HG02885 (cell line): ENCODE results near the gene LMF2.

Experiments used
- ATAC-seq: cut with Tn5 transposase; IDR thresholded peaks from one replicate; pipeline ENCODE4 v1.9.1; 2021; ENCODE audit warnings: mild to moderate bottlenecking; ENCODE audit not compliant: unreplicated experiment, poor library complexity

LMF2 gene

DNA sequence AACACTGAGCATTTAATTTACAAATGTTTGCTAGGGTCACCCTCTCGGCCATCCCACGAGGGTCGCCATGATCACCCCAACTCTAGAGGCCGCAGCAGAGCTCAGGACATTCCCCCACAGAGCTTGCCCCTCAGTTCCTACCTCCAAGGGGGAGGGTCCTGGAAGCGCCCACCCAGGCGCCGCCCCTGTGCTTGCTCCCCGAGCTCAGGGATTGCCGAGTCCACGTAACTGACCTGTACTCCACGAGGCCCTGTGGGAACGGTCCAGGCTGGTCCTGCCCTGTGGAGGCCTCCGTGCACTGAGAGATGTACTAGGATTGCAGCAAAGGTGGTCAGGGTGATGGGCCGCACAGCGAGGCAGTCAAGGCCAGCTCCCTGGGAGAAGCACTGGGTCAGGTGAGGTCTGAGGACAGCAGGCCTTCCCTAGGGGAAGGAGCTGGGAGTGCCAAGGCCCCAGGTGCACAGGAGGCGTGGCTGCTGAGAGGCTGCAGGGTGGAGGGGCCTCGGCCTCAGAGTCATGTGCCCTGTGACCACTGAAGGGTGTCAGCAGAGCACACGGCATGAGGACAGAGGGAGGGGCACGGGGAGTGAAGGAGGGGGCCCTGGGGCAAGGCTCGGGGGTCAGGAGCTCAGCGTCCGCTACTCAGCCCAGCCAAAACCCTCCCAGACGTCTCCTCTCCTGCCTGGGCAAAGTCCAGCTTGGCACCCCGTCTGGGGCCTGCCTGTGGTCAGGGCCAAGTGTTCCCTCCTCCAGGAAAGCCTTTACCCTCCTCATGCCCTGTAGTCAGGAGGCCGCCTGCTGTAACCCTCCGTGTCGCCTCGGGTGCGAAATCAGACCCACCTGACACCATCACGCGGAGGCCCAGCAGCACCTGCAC is 23.3 kb downstream of the LMF2 start:
- ATAC-seq = no peak

DNA sequence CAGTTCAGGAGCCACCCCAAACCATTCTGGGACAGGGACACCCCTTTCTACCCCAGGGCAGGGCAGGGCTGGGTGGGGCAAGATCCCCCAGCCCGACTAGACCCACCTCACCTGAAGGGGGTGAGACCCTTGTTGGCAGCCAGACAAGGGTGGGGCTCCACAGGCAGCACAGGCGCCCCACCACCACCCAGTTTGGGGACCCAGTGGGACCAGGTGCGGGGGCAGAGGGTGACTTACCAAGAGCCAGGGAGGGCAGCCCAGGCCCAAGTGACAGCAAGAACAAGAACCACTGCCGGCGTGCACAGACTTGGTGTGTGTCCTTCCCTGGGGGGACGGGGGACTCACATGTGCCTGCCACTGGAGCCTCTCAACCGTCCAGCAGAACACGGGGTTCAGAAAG is 23.9 kb downstream of the LMF2 start:
- ATAC-seq = no peak

DNA sequence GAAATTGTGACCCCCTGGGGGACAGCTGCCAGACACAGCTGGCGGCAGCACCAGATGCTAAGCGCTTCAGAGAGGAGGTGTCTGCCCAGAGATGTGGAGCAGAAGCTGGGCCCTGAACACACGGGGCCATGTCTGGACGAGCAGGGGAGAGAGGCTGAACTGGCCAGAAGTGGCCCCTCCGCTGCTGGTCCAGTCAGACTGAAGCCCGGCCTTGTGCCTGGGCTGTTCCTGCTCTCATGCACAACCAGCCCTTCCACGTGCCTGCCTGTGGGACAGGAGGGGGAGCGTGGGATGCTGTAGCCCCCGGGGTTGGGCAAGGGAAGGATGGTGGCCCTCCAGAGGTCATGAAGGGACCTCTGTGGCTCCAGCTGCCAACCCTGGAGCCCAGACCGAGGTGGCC is 24.4 kb downstream of the LMF2 start:
- no peak for ATAC-seq

DNA sequence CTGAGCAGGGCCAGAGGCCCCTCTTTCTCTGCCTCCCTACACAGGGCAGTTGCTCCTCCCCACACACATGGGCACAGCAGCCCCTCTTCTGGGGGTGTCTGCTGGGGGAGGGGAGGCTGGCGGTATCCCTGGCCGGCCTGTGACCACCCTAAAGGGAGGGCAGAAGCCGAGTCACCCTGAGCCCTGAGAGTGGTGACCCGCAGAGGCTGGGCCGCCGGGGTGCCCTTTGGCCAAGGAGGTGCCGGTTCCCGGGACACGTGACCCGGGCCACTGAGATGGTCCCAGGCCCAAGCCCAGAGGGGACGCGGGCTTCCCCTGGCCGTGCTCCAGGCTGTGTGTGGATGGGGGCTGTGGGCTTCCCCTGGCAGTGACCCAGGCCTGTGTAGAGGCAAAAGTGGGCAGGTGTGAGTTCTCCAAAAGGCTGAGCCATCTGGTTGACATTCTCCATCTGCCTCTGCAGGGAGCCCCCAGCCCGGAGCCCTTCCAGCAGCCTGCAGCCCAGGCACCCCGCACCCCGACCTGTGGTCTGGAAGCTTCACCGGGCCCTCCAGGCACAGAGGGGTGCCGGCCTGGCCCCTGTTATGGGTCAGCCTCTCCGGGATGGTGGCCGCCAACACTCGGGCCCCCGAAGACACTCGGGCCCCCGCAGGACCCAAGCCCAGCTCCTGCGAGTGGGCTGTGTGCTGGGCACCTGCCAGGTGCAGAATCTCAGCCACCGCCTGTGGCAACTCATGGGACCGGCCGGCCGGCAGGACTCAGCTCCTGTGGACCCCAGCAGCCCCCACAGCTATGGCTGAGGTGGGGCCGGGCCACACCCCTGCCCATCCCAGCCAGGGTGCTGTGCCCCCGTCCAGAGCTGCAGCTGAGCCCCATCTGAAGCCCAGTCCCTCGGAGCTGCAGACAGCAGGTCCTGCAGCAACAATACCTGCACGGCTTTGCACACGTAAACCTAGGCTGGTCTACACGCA is 25.1 kb downstream of the LMF2 start:
- no peak for ATAC-seq

DNA sequence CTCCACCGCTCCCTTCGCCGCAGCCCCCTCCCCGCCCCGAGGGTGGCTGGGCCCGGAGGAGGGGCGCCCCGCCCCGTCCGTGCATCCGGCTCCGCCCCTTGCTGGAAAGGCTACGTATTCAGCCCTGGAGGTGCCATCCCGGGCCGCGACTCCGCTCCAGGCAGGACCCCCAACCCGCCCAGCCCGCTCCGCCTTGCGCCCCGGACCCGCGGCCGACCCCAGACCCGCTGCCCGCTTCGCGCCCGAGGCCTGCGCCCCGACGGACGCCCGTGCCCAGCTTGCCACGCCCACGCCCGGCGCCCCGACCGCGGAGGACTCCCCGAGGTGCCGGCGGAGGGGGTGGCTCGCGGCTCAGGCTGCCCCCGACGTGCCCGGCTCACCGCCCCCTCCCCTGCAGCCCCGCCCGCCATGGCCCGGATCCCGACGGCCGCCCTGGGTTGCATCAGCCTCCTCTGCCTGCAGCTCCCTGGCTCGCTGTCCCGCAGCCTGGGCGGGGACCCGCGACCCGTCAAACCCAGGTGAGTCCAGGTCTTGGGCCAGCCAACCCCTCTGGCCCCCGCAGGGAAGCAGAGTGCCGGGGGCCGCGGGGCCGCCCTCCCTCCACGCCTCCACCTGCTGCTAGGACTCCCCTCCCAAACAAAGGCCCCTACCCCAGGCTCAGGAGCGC is 25.9 kb downstream of the LMF2 start, which contains the start of gene ADM2:
ADM2 (plus strand) TSS at position 104 of the 667 bp plus-strand sequence; CDS start at position 409, 305 bp downstream.
- ATAC-seq = no peak

DNA sequence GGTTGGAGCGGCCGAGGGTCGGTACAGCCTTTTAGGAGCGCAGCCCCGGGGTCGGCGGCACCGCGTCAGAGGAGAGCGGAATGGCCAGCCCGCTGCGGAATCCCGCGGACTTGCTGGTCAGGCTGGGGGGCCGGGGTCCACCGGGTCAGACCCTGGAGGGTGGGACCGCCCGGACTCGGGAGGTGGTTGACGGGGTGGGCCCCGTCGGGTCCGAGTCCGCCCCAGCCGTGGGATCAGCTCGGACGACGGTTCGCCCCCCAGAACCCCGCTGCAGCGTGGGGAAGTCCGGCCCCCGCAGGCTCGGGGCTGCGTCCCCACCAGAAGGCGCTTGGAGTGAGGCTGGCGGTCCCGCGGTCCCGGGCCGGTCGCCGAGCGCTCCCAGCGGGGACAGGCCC is 26.5 kb downstream of the LMF2 start:
- ATAC-seq = no peak

DNA sequence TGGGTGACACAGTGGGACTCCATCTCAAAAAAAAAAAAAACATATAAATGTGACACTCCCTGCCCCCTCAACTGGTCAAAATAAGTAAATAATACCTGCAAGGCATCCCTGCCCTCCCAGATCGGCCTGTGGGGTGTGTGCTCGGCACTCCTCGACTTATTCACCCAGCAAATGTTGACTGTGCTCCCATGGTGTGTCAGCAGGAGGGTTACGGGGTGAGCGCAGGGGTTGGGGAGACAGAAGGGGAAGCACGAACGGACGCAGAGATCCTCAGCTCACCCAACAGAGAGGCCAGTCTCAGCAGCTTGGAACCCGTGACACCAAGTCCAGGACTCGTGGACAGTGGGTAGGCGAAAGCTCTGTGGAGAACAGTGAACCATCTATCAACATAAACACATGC is 27.8 kb downstream of the LMF2 start:
- ATAC-seq = no peak

DNA sequence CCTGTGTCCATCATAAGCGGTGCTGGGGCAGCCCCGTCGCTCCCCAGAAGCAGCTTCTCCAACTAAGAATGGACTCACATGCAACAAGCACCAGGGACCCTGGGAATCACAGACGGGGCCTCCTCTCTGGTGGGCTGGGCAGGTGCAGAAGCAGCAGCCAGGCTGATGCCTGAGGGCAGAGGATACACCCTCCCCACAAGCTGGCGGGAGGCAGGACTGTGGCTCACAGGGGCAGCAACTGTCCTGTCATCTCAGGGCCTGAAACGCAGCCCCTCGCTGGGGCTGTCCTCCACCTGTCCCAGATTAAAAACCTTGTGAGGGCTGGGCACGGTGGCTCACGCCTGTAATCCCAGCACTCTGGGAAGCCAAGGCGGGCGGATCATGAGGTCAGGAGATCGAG is 29.6 kb downstream of the LMF2 start:
- no peak for ATAC-seq

DNA sequence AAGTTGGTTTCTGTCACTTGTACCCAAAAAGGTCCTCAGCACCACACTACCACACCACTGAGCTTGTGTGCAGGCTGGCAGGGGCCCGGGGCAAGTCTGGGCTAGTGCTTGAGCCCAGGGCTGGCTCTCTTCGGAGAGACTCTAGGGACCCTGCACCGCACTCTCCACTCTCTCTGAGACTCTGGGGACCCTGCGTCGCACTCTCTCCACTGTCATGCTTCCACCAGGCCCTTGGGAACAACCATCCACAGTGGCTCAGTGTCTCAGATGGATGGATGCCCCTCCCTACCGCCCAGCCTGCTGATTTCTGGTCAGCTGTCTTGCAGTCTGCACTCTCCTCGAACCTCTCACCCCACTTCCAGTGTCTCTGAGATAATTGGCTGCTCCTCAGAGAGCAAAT is 30.6 kb downstream of the LMF2 start:
- no peak for ATAC-seq

DNA sequence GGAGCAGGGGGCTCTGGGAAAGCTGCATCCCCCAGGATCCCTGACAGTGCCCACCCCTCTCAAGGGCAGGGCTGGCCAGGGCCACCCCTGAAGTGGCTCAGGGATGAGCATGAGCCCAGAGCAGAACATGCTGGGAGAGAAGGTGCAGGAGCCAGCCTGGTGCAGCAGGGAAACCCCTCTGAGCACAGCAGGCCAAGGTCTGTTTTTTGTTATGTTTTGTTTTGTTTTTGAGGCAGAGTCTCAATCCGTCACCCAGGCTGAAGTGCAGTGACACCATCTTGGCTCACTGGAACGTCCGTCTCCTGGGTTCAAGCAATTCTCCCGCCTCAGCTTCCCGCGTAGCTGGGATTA is 31.9 kb downstream of the LMF2 start:
- ATAC-seq = no peak

DNA sequence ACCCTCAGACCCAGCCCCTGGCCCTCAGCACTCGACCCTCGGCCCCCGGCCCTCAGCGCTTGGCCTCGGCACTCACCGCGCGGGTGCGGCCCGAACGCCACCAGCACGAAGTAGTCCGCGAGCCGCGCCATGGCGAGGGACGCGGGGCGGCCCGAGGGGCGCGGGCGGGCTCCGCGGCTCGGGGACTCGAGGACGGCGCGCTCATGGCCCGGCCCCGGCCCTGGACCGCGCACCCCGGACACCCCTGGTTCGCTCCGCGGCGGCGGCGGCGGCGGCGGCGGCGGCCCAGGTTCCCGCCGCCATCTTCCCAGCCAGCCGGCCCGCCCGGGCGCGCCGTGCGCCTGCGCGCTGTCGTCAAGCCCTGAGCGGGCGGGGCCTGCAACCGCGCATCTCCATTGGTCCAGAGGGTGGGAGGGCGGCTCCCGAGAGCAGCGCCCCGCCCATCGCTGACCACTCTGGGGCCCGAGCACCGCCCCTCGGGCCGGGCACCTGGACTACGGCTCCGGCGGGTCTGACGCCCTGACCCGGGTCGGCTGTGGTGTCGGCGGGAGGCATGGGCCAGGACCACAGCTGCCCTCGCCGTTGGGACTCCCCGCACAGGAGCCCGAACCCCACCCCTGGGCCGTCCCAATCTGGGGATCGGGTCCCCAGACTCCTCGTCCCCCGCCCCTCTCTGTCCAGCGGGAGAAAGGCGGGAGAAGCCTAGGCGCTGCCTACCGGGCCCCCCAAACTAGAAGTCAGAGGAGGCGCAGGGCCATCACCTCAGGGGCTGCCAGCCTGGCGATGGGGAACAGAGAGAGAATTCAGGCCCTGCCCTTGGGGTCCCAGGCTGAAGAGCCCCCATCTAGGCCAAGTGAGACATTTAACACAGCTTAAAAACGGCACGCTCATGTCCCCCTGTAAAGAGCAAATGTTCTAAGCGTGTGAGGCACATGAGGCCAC is 32.5 kb downstream of the LMF2 start, which contains the start of gene SBF1:
SBF1 (minus strand) TSS at position 326 of the 942 bp plus-strand sequence; CDS start at position 131, 195 bp downstream.
- ATAC-seq = peak; percentile 82

DNA sequence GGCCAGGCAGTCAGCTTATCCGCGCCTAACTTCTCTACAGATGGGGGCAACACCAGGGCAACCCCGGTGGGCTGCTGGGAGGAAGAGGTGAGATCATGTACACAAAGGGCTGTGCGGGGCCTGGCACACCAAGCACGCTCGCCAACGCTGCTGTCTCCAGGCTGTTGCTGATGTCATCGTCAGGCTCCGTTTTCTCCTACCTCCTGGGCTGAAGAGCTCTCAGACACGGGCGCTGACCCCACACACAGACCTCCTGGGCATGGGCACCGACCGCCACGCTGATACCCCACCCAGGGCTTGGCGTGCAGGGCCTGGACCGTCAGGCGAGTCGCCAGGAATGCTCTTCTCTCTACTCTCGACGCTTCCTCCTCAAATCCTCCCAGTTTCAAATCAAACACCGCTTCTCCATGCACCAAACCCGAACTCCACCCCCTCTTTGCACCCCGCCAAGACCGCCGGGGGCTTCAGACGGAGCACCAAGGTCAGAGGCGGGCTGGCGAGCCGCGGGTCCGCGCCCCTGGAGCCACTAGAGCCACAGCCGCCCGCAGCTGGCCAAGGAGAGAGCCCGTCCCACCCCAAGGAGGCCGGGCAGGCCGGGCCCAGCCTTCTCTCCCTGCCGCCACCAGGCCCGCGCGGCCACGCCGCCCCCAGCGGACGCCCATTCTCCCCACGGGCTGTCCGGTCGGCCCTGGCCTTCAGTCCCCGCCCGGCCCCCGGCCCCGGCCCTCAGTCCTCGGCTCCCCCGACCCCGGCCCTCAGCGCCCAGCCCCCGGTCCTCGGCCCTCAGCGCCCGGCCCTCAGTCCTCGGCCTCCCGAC is 33.4 kb downstream of the LMF2 start:
- peak; percentile 6 for ATAC-seq

DNA sequence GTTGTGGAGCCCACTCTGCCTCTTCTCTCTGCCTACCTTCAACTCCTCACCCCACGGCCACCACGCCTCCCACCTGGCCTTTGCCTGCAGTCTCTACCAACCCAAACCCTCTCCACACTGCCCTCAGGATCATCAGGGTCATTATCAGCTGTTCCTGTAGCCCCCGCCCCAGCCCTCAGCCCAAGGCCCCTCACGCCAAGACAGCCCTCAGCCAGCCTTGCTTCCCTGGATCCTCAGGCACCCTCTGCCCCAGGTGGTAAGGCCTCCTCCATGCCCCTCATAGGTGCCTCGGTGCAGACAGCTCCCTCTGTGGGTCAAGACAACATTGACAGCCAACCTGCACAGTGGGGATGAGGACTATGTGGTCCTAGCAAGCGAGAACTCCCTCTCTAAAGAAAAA is 34.4 kb downstream of the LMF2 start:
- no peak for ATAC-seq

DNA sequence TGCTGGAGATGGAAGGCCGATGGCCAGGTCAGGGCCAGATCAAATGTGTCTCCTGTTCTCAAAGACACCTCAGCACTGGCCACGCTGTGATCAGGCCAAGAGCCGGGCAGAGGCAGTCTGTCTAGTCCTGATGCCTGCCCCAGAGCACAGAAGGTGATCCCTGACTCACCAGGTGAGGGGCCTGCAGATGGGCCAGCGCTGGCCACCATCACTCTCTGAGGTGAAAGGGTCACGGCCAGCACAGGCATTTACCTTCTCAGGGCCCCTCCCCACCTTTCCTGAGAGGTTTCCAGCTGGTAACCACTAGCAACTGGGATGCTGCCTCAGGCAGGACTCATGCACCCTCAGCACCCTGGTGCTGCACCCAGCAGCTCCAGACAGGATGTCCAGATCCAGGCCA is 35.5 kb downstream of the LMF2 start:
- ATAC-seq = no peak

DNA sequence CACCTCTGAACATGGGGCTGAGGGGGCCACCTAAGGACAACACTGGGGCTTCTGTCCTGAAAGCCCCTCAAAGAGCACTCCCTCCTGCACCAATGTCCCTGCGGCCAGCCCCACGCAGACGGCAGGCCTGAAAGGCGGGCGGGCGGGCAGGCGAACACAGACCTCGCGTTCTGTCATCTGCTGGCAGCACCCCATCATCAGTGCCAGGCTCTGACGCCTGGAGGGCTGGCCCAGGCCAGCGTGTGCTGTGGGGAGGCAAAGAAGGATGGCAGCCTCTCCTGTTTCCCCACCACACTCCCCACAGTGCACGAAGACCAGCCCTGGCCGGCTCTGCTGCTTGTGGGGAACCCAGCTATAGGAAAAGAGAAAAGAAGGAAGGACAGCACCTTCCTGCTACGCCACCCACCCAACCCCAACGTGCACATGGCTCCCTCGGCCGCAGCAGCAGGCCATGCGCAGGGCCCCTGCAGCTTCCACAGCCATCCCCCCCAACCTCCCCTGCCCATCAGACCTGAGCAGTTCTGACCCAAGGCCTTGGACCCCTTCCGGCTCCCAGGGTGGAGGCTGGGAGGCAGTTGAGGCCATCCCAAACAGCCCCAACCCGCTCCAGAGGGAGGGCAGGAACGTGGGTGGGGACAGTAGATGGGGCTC is 36.2 kb downstream of the LMF2 start:
- no peak for ATAC-seq

DNA sequence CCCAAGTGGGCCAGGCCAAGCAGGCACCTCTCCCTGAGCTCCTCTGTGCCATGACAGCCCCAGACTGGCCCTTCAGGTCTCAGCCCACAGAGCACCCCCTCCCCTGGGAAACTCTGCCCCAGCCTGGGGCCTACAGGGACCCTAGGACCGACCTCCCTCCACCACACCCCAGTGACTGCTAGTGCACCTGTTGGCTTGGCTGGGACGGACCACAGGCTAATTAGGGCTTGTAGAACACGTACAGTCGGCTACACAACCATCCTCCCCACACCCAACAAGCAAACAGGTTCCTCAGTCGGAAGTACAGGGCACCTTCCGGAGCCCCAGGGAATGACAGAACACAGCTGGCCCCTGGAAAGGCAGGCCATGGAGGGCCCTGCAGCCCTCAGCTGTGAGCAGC is 37.0 kb downstream of the LMF2 start:
- ATAC-seq = no peak

DNA sequence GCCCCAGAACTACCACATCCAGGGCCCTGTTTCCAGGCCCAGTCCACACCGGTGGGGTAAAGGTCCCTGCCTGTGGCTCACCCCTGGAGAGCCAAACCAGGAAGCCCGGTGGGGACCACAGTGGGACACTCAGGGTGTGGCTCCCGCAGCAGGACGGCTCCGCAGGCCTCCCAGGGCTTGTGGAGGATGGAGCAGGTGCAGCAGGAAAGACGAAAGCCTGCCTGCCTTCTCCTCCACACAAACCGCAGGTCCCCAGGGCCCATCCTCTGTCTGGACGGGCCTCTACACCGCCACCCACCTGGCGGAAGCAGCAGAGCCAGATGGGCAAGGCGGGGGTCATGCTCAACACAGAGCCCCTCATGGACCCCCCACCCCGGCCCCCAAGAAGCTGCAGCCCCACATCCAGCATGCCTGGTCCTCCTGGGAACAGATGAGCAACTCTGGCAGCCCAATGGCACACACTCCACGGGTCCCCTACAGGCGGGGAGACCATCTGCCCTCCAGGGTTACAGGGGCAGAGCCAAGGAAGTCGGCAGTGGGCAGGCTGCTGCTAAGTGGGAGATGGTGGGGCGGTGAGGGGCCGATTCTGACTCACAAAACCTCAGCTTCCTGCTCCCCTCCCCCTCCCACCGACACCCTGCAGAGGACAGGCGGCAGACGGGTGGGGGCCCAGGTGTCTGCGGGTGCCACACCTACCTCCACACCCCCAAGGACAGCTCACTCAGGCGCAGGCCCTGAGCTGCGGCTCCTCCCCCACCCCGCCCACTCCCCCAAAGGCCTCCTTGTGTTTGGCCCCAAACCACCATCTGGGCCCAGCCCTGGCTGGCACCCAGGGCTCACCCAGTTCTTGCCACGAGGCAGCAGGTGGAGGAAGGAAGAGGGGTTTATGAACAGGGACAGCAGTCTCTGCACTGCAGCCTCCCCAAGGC is 37.9 kb downstream of the LMF2 start:
- ATAC-seq = peak; percentile 66
